ENCODE data around the gene LCN15. TPM values are rescaled to one million over a fixed set of nuclear protein-coding genes. Genes with fewer than 3 reads are reported as not detected.
"Not testable (repeated sequence)": the region's sequence is repeated elsewhere in the genome, so short reads cannot be mapped to it uniquely, and the experiment has no call there.

LCN15 gene
- polyA plus RNA-seq, 3 donors: 0.06 to 0.21 (median 0.15) TPM

DNA sequence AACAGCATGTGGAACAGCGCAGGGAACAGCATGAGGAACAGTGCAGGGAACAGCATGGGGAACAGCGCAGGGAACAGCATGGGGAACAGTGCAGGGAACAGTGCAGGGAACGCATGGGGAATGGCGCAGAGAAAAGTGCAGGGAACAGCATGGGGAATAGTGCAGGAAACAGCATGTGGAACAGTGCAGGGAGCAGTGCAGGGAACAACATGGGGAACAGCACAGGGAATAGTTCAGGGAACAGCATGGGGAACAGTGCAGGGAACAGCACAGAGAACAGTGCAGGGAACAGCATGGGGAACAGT is 8.2 kb downstream of the LCN15 start:
- DNase-seq: no peak

- DNase-seq: not testable (repeated sequence)
Observed at GRCh38 chr9:136755302-136756133, 8.8 kb downstream of the LCN15 start.

- no peak for DNase-seq
Observed at GRCh38 chr9:136754626-136755301, 9.6 kb downstream of the LCN15 start.

DNA sequence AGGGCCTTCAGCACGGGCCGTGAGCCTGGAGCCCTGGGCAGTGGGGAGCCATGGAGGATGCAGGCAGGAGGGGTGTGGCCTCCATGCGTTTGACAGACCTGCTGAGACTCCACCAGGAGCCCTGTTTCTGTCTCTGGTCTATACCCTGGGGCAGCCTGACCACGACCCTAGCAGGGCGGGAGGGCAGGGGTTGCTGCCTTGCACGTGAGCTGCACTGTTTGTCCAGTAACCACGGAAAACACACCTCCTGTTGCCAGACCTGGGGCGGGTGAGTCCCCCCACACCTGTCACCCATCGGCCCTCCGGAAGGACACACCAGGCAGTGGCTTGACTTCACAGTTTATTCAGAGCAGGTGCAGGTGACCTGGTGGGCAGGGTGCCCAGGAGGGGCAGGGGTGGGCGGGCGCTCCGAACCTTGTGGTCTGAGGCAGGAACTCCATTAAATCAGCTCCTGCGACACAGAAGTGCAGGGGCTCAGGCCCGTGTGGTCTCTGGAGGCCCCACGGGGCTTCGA is 10.2 kb downstream of the LCN15 start:
- no peak for DNase-seq

GRCh38 chr9:136753371-136754058 is 10.8 kb downstream of the LCN15 start:
- DNase-seq: no peak

GRCh38 chr9:136751814-136752213 is 12.5 kb downstream of the LCN15 start:
- DNase-seq: no peak

DNA sequence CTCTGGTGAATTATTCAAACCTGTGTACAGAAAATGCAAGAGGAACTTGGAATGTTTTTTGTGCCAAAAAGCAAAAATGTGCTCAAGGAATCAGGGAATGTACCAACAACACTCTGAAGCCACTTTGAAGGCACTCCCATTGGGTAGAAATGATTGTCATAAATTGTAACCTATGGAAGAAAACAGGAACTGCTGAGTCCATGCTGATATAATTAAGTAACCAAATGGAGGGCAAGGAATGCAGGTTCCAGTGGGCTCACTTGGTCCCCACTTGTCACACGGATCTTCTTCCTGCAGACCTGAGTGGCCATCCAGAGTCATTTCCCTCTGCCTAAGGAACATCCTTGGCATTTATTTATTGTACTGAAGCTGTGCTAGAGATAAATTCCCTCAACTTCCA is 13.1 kb downstream of the LCN15 start:
- no peak for DNase-seq

DNA sequence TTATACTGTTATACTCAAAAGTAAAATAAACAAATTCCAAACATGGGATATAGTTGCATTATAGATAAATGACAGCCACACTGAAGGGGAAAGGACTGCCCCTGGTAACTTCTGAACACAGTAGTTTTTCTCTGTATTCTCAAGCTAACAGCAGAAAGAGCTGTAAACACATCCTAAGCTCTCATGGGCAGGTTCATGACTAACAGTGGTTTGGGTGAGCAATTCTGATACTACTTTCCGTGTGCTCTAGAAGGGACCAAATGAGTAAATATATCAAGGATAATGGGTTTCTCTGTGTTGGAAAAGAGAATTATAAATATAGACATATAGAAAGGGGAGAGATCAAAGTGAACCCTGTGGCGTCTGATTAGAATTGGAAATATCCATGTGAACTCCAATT is 13.8 kb downstream of the LCN15 start:
- no peak for DNase-seq

DNA sequence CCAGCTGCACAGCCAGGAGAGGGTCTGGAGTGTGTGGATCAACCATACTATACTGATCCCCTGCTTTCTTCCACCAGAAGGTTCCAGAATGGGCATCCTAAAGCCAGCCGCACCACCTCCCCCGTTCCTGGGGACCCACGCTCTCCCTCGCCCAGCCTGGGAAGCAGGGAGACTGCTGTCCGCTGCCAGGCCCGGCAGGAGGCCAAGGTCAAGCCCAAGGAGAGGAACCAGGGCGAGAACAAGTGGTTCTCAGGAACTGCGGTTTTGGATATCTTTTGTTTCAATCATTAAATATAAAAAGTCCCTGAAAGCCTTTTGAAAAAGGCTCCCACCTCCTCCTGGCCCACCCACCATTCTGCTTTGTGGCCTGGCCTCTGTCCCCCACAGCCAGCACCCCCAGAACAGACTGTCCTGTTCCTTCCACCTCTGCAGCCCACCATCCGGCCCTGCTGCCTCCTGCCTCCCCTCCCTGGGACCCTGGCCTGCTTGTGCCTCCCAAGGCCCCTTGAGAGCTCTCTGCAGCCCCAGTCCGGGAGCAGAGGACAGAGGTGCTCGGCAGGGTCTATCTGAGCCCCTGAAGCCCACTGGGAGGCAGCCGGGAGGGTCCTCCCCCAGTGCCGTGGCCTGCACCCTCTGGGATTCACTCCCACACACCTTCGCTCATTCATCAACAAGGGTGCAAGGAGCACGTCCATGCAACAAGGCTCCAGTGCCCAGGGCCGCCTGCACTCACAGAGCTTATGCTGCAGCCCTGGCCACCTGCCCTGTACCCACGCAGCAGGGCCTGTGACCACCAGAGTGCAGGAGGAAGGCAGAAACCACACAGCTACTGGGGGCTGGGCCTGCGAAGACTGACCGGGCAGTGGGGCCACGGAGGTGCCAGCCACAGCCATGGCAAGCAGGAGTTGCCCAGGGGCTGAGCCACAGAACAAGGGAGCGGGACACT is 15.4 kb downstream of the LCN15 start:
- DNase-seq: no peak

DNA sequence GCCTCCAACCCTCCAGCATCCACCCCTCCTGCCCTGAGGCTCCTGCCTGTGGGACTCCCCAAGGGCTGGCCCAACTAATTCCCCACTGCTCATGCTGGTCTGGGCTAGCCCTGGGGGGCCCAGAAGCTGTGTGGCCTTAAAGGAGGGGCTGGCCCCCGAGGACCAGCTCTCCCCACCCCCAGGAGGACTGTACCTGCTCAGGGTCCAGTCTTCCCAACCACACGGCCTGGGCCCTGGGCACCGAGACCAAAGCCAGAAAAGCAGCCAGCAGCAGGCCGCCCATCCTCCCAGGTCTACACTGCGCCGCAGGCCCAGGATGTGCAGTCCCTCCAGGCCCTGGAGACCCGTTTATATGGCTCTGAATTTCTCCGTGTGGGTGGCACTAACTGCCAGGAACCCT is 16.1 kb downstream of the LCN15 start, which contains the start of gene LCN6:
LCN6 (minus strand) TSS at position 325 of the 400 bp plus-strand sequence; CDS start at position 283, 42 bp downstream.
- no peak for DNase-seq

GRCh38 chr9:136747161-136748060 is 16.9 kb downstream of the LCN15 start:
- DNase-seq: no peak

DNA sequence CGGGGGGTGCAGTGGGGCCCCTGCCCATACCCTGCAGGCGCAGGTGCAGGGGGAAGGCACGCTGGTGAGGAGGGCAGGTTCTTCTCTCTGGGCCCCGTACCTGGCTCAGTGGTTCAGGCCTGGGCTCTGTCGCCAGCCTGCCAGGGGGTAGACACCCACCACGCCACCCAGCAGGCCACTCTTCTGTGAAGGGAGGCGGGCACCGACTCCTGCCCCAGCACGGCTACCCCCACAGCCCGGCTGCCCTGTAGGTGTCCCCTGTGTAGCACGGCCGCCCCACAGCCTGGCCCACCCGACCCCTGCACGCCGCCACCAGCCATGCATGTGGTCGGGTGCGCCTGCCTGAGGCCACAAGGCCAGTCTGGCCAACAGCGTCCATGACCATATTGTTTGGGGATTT is 17.7 kb downstream of the LCN15 start:
- no peak for DNase-seq

DNA sequence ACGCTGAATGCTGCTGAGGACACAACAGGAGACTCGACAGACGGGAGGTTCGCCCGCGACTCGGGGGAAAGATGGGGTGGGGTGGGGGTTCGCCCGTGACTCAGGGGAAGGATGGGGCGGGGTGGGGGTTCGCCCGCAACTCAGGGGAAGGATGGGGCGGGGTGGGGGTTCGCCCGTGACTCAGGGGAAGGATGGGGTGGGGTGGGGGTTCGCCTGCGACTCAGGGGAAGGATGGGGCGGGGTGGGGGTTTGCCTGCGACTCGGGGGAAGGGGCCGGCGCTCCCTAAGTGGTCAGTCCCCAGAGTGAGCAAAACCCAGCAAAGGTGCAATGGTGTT is 18.2 kb downstream of the LCN15 start:
- no peak for DNase-seq

DNA sequence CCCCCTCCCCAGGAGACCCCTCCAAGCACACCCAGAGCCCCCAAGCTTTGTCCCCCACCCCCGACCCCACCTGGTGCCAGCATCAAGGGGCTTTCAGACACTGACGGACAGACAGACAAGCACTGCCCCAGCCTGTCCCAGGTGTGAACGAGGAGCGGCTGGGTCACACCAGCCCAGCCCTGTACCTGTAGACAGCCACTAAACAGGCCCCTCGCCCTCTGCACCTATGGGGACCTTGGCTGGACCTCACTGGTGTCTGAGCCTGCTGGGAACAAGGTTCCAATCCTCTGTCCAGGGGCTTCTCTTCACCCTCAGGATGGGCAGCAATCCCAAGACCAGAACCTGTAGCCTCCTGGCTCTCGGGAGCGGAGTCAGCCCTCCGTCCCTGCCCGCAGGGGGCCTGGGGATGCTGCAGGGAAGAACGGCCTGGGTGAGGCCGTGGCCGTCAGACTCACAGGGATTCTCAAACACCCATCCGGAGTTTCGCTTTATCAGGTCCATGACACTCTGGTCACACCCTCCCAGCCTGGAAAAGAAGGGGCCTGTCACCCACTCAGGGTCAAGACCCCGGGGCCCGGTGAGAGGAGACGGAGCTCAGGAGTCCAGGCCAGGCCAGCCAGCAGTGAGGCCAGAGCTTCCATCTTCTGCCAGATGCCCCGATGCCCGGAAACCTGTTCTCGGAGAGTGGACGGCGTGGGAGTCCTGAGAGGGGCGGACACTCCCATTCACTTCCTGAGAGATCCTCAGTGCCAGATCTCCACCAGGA is 18.7 kb downstream of the LCN15 start:
- DNase-seq: no peak

DNA sequence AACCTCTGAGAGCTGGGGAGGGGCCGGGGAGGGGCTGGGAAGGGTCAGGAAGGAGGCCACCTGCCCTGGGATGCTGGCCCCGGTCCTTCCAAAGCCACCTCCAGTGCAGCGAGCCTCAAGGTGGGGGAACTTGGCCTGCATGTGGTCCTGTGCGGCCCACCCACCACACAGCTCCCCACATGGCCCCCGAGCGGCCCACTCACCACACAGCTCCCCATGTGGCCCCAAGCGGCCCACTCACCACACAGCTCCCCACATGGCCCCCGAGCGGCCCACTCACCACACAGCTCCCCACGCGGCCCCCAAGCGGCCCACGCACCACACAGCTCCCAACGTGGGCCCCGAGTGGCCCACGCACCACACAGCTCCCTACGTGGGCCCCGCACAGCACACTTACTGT is 19.5 kb downstream of the LCN15 start:
- no peak for DNase-seq

DNA sequence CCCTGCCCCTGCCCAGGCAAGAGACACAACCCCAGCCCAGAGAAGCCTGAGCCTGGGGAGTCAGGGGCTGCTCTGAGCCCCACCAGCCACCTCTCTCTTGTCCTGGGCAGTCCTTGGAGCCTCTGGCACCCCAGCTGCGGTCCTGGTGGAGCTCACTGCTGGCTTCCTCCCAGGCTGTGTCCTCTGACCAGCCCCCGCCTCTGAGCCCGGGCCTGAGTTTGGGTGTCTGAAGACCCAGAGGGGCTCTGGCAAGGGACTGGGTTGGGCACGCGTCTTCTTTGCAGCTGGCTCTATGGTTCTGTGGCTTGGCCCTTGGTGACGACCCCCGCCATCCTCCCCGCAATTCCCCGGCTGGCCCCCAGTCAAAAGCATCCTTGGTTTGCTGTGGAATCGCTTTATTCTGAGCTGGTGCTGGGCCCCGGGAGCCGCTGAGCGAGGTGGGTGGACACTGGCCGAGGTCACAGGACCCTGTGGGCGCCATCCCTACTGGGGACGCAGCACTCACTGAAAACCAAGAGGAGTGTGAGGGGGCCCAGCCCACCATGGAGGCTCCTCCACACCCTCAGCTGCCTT is 20.6 kb downstream of the LCN15 start:
- no peak for DNase-seq

- DNase-seq: peak; percentile 79
Observed at GRCh38 chr9:136742591-136743391, 21.5 kb downstream of the LCN15 start, which contains the start of gene LCN10. Gene LCN10, minus strand, starts transcription at chr9:136742940. Its CDS starts 37 bp downstream, at chr9:136742903.

DNA sequence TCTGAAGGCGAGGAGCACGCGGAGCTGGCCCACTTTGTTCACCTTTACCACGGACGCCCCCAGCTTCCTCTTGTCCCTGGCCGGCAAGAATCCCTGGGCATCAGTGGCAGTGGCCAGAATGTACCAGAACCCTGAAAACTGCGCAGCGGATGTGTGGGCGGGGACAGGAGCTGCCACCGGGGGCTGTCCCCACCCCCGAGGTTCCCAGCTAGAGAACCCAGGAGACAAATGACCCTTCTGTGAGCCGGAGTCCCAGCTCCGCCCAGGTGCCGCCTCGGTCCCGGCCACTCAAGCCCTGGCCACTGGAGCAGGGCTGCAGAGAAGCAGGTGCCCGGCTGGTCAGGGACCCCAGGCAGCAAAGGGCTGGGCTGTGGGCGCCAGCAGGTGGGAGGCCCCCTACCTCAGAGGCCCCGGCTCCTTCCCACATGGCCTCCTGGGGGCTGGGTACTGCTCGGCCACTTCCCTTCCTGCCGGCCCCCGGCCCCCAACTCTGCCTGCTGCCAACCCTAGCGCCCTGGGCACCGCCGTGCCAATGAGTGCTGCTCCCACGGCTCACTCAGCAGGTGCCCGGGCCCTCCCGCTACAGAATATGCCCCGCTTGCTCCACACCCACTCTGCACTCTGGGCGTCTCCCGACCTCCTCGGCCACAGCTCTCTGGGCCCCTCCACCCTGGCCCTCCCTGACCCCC is 22.3 kb downstream of the LCN15 start:
- DNase-seq: no peak

All from renal pelvis (tissue), 4 donors.